SU-DHL-6 (cell line): ENCODE measurements around the gene ZBTB17.
"Not testable (repeated sequence)": the region's sequence is repeated elsewhere in the genome, so short reads cannot be mapped to it uniquely, and the experiment has no call there.

Experiments
- H2AFZ ChIP-seq: fragments of 200-600 bp; sonication (generic); 2 replicates; pipeline ENCODE4 v1.6.1; 2014; ENCODE audit warnings: low read depth, mild to moderate bottlenecking, moderate library complexity, mixed read lengths, antibody characterized with exemption, low read length; ENCODE audit not compliant: severe bottlenecking
- H3F3A ChIP-seq: fragments of 200-600 bp; shearing (Covaris generic); 2 replicates; pipeline ENCODE4 v1.6.0; 2016; ENCODE audit warnings: antibody characterized with exemption, mild to moderate bottlenecking; ENCODE audit not compliant: insufficient read depth
- H3K27ac ChIP-seq: fragments of 200-600 bp; sonication (generic); 2 replicates; pipeline ENCODE4 v1.5.1; 2016; ENCODE audit warnings: low read depth, mild to moderate bottlenecking, low read length, moderate library complexity, mixed read lengths
- H3K27me3 ChIP-seq: fragments of 200-600 bp; sonication (generic), shearing (Covaris generic); 2 replicates; pipeline ENCODE4 v1.6.0; 2014; ENCODE audit warnings: mild to moderate bottlenecking, low read length
- H3K36me3 ChIP-seq: fragments of 200-600 bp; sonication (generic); 2 replicates; pipeline ENCODE4 v1.6.1; 2014; ENCODE audit warnings: mild to moderate bottlenecking, low read length, mixed read lengths
- H3K4me2 ChIP-seq: fragments of 300-600, 200-600 bp; shearing (Covaris generic), sonication (generic); 2 replicates; pipeline ENCODE4 v1.6.0; 2014; ENCODE audit warnings: low read length, low read depth, mild to moderate bottlenecking; ENCODE audit not compliant: poor library complexity, severe bottlenecking
- H3K4me3 ChIP-seq: fragments of 200-600 bp; sonication (generic); 2 replicates; pipeline ENCODE4 v1.5.1; 2014; ENCODE audit warnings: antibody characterized with exemption, low read length, mild to moderate bottlenecking, mixed read lengths; ENCODE audit not compliant: insufficient read depth, poor library complexity, severe bottlenecking
- H3K79me2 ChIP-seq: fragments of 200-600 bp; sonication (generic); 2 replicates; pipeline ENCODE4 v1.6.1; 2014; ENCODE audit warnings: mild to moderate bottlenecking, low read length, moderate library complexity; ENCODE audit not compliant: insufficient read depth
- H3K9ac ChIP-seq: fragments of 200-600 bp; sonication (generic); 2 replicates; pipeline ENCODE4 v1.7.0; 2014; ENCODE audit warnings: mild to moderate bottlenecking, low read length
- H3K9me2 ChIP-seq: fragments of 200-600 bp; sonication (generic); replicated peaks from 2 replicates; pipeline ENCODE4 v1.6.1; 2014; ENCODE audit warnings: low read length; ENCODE audit not compliant: insufficient read depth
- H3K9me3 ChIP-seq: fragments of 200-600 bp; sonication (generic); 2 replicates; pipeline ENCODE4 v1.6.1; 2014; ENCODE audit warnings: low read length, mixed read lengths; ENCODE audit not compliant: insufficient read depth
- H4K20me1 ChIP-seq: fragments of 200-600 bp; sonication (generic); 2 replicates; pipeline ENCODE4 v1.6.1; 2014; ENCODE audit warnings: low read depth, mild to moderate bottlenecking, antibody characterized with exemption, low read length, moderate library complexity, mixed read lengths
- CTCF ChIP-seq: fragments of 200-600 bp; sonication (generic); IDR thresholded peaks from one replicate; pipeline ENCODE4 v1.5.1; 2017; ENCODE audit warnings: antibody characterized with exemption, mild to moderate bottlenecking, low read length, moderate library complexity; ENCODE audit not compliant: insufficient read depth, poor library complexity, severe bottlenecking
- EZH2phosphoT487 ChIP-seq: fragments of 200-600 bp; sonication (generic), shearing (Covaris generic); conservative IDR thresholded peaks from 2 replicates; pipeline ENCODE4 v1.6.1; 2018; ENCODE audit warnings: mild to moderate bottlenecking, antibody characterized with exemption, low read length, moderate library complexity, mixed read lengths

ZBTB17 gene

DNA sequence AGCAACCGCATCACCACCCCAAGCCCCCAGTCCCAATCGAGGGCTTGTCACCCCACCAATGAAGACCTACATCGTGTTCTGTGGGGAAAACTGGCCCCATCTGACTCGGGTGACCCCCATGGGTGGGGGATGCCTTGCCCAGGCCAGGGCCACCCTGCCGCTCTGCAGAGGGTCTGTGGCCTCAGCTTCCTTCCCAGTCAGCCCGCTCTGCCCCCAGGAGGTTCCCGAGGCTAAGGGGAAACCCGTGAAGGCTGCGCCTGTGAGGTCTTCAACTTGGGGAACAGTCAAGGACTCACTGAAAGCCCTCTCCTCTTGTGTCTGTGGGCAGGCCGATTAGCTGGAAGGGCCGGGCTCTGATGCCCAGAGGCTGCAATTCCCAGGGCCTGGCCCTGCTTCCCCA, 30.1 kb upstream of the ZBTB17 start:
- Histone ChIP-seq H3K9ac (no peak overlapping the region), H3K36me3 (no peaks in the 10 kb centered on the region), H3K9me3 (no peaks in the 10 kb centered on the region), H2AFZ (no peak overlapping the region), H3K4me3 (no peak overlapping the region), H3F3A (no peaks in the 10 kb centered on the region), H3K27ac (no peak overlapping the region), H3K9me2 (no peaks in the 10 kb centered on the region), H4K20me1 (no peaks in the 10 kb centered on the region), H3K4me2 (no peak overlapping the region), H3K27me3 (no peaks in the 10 kb centered on the region), H3K79me2 (no peaks in the 10 kb centered on the region)
- TF ChIP-seq EZH2phosphoT487 (no peak), CTCF (no peak)

GRCh38 chr1:16005597-16005996, 29.7 kb upstream of the ZBTB17 start:
- Histone ChIP-seq H3K27ac (no peak overlapping the region), H3K9me2 (no peaks in the 10 kb centered on the region), H3K9ac (no peak overlapping the region), H3K36me3 (no peaks in the 10 kb centered on the region), H3K4me2 (no peak overlapping the region), H3K79me2 (no peaks in the 10 kb centered on the region), H3K9me3 (no peaks in the 10 kb centered on the region), H3K4me3 (no peak overlapping the region), H4K20me1 (no peaks in the 10 kb centered on the region), H3F3A (no peaks in the 10 kb centered on the region), H2AFZ (no peak overlapping the region), H3K27me3 (no peaks in the 10 kb centered on the region)
- TF ChIP-seq EZH2phosphoT487 (no peak), CTCF (no peak)

- H3K4me2 ChIP-seq, H3F3A ChIP-seq, H4K20me1 ChIP-seq, H3K4me3 ChIP-seq, H3K36me3 ChIP-seq, H3K79me2 ChIP-seq, H2AFZ ChIP-seq, H3K9ac ChIP-seq, H3K9me3 ChIP-seq, H3K27me3 ChIP-seq, H3K9me2 ChIP-seq, H3K27ac ChIP-seq: not testable (repeated sequence)
These were observed 25.4 kb upstream of the ZBTB17 start for GRCh38 chr1:16001274-16001673.

- H3K27me3 ChIP-seq: no peaks in the 10 kb centered on the region
- no peaks in the 10 kb centered on the region for H3K9me3 ChIP-seq
- no peaks in the 10 kb centered on the region for H3K36me3 ChIP-seq
These were observed 23.0 kb upstream of the ZBTB17 start for GRCh38 chr1:15998929-15999328.

More at GRCh38 chr1:15998929-15999328, 23.0 kb upstream of the ZBTB17 start:
- Histone ChIP-seq H2AFZ (no peak overlapping the region), H3K4me2 (no peak overlapping the region), H3K27ac (no peak overlapping the region), H4K20me1 (no peaks in the 10 kb centered on the region), H3K9ac (no peak overlapping the region), H3K79me2 (no peaks in the 10 kb centered on the region), H3F3A (no peaks in the 10 kb centered on the region), H3K9me2 (no peaks in the 10 kb centered on the region), H3K4me3 (no peak overlapping the region)
- no peak for TF ChIP-seq EZH2phosphoT487
- no peak for TF ChIP-seq CTCF
